Left colon (tissue), 2 donors: ENCODE measurements around the gene CNTN2. TPM values are rescaled to one million over a fixed set of nuclear protein-coding genes. Genes with fewer than 3 reads are reported as not detected.

ENCODE experiments used
- total RNA-seq, 2 donors: library from RNA; stranded (reverse); fragmentation: NEBNext Ultra II Directional; extraction: Animal tissue kit (Norgen Biotek cat#: 25700); gene quantifications; one replicate each; pipeline ENCODE4 v1.2.1, GENCODE V29; 2021
- donor health status: DM: no; HTN: no; CAD: no.
- donor health status: DM: yes; HTN: yes; CAD: no.

Gene CNTN2
- total RNA-seq, 2 donors from 2014 or later: 0.15 to 0.64 TPM

Other genes starting within 250 kb of the CNTN2 start
- gene NFASC, start 172.3 kb upstream of the CNTN2 start, total RNA-seq: 10 to 100 TPM in 1 of 2 donors, 1 to 10 TPM in 1; 8.2 to 23.2 TPM
- 1 to 10 TPM; 1.7 to 2.0 TPM for gene TMEM81, start 41.2 kb downstream of the CNTN2 start, total RNA-seq
- 10 to 100 TPM; 12.9 to 14.0 TPM for gene RBBP5, start 78.8 kb downstream of the CNTN2 start, total RNA-seq
- gene DSTYK, start 168.5 kb downstream of the CNTN2 start, total RNA-seq: 1 to 10 TPM; 4.7 to 7.0 TPM
- 1 to 10 TPM in 1 of 2 donors, under 1 TPM in 1; 0.27 to 1.2 TPM for gene TMCC2, start 184.7 kb downstream of the CNTN2 start, total RNA-seq